ENCODE data around the gene PIK3CD. TPM values are rescaled to one million over a fixed set of nuclear protein-coding genes. Genes with fewer than 3 reads are reported as not detected.

PIK3CD gene
- total and polyA plus RNA-seq, 4 donors, result 5.2 to 21.0 (median 11.7) TPM

DNA sequence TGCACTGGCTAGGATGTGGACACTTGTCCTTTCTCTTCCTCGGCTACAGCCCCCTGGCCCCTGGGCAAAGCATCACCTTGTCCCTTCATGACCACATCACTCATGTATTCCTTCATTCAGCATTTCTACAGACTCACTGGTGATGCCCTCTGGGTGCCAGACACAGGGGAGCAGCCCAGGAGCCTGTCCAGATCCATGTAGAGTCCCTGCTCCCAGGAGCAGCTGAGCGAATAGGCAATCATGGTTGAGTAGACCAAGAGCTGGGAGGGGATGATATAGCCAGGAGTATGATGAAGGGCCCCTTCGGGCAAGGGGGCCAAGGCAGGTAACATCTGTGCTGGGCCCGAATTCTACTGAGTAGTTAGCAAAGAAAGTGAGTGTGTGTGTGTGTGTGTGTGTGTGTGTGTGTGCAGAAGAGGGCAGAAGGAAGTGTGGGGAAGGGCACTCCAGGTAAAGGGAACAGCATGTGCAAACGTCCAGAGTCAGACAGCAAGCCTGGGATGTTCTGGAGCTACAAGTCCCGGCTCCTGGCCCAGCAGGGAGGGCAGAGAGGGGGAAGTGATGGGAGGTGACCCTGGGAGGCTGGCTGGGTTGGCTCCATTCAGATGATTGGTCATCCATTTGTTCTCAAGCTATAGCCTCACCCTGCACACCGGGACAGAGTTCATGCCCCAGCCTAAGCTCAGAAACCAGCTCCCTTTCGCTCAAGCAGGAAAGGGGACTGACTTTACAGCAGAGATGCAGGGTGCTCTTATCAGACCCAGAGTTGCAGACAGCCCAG, 21.0 kb upstream of the PIK3CD start:
- no peak overlapping the region for H3K4me3 ChIP-seq (ENCODE audit: low read length in 2 of 2)
- no peaks in the 10 kb centered on the region for H3K9me3 ChIP-seq (ENCODE audit: control insufficient read depth, low read length)
- intact Hi-C loops (cut with DNase I), result no loop called here
- H3K27me3 ChIP-seq (ENCODE audit: control insufficient read depth in 1 of 2, insufficient read depth in 2 of 2, low read length in 1 of 2), result no peaks in the 10 kb centered on the region
- WGBS, 2 donors, result 87 to 89% methylated on average over 8 of the region's 8 CpGs
- H3K27ac ChIP-seq (ENCODE audit: low read depth in 1 of 2, low read length in 2 of 2), result no peak overlapping the region
- ATAC-seq (ENCODE audit: low FRiP score) (no peak), DNase-seq (no peak)
- no peaks in the 10 kb centered on the region for H3K4me1 ChIP-seq (ENCODE audit: control insufficient read depth in 1 of 2, insufficient read depth in 2 of 2, low read length in 2 of 2)
- no peaks in the 10 kb centered on the region for H3K36me3 ChIP-seq (ENCODE audit: control insufficient read depth in 1 of 2, insufficient read depth in 2 of 2, low read length in 1 of 2)

DNA sequence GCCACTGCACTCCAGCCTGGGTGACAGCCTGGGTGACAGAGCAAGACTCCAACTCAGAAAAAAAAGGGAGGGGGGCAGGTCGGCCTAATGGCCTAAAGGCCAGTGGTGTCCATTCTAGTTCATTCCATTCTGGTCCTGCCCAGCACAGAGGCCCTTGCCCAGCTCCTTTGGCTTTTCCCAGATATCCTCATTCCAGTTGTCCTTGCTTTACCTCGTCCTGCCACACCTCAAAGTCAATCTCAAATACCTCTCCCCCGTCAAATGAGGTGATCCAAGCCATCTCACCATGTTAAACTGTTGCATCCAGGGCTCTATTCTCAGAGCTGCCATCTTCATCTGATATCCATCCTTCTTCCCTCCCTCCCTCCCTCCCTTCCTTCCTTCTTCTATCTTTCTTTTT, 19.9 kb upstream of the PIK3CD start:
- ATAC-seq (ENCODE audit: low FRiP score) (no peak), DNase-seq (no peak)
- WGBS, 2 donors, result 95 to 97% methylated on average over 3 of the region's 3 CpGs
- H3K9me3 ChIP-seq (ENCODE audit: control insufficient read depth, low read length), result no peaks in the 10 kb centered on the region
- H3K27ac ChIP-seq (ENCODE audit: low read depth in 1 of 2, low read length in 2 of 2), result no peak overlapping the region
- H3K27me3 ChIP-seq (ENCODE audit: control insufficient read depth in 1 of 2, insufficient read depth in 2 of 2, low read length in 1 of 2), result no peaks in the 10 kb centered on the region
- no peaks in the 10 kb centered on the region for H3K36me3 ChIP-seq (ENCODE audit: control insufficient read depth in 1 of 2, insufficient read depth in 2 of 2, low read length in 1 of 2)
- intact Hi-C loops (cut with DNase I), result no loop called here
- no peaks in the 10 kb centered on the region for H3K4me1 ChIP-seq (ENCODE audit: control insufficient read depth in 1 of 2, insufficient read depth in 2 of 2, low read length in 2 of 2)
- H3K4me3 ChIP-seq (ENCODE audit: low read length in 2 of 2), result no peak overlapping the region

DNA sequence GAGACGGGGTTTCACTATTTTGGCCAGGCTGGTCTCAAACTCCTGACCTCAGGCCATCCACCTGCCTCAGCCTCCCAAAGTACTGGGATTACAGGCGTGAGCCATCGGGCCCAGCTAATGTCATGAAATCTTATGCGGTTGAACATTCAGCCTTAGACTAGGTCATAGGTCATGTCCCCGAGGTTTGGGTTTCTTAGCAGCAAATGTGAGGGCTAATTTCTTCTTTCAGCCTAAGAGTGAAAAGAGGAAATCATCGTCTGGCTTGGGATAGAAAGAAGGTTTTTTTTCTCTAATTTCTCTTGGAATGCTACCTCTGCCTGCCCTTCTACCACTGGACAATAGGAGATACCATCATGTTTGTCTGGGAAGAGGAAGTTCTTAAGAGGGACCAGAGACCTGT, 18.0 kb upstream of the PIK3CD start:
- Histone ChIP-seq H3K27me3 (ENCODE audit: control insufficient read depth in 1 of 2, insufficient read depth in 2 of 2, low read length in 1 of 2) (no peaks in the 10 kb centered on the region), H3K4me3 (ENCODE audit: low read length in 2 of 2) (no peak overlapping the region), H3K9me3 (ENCODE audit: control insufficient read depth, low read length) (no peaks in the 10 kb centered on the region), H3K4me1 (ENCODE audit: control insufficient read depth in 1 of 2, insufficient read depth in 2 of 2, low read length in 2 of 2) (no peaks in the 10 kb centered on the region), H3K27ac (ENCODE audit: low read depth in 1 of 2, low read length in 2 of 2) (no peak overlapping the region), H3K36me3 (ENCODE audit: control insufficient read depth in 1 of 2, insufficient read depth in 2 of 2, low read length in 1 of 2) (no peaks in the 10 kb centered on the region)
- ATAC-seq (ENCODE audit: low FRiP score) (no peak), DNase-seq (no peak)
- WGBS, 2 donors, result 89 to 90% methylated on average over 6 of the region's 6 CpGs
- intact Hi-C loops (cut with DNase I), result no loop called here

DNA sequence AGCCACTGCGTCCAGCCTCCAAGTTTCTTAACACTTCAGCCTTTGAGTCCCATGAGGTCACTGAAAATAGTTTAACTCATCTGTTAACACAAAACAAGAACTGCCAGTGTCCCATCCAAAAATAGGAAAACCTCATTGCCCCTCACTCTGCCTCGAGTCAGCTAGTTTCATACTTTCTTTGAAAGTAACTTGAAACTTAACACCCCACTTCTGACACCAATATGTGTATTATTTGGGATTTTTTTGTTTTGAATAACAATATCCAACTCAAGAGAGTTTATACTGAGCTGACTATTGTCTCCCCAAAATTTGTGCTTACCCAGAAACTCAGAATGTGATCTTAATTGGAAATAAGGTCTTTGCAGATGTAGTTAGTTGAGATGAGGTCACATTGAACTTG, 16.9 kb upstream of the PIK3CD start:
- 85 to 88% methylated on average over 2 of the region's 2 CpGs for WGBS, 2 donors
- no peak for ATAC-seq (ENCODE audit: low FRiP score)
- no peak overlapping the region for H3K4me3 ChIP-seq (ENCODE audit: low read length in 2 of 2)
- no peaks in the 10 kb centered on the region for H3K27me3 ChIP-seq (ENCODE audit: control insufficient read depth in 1 of 2, insufficient read depth in 2 of 2, low read length in 1 of 2)
- no peaks in the 10 kb centered on the region for H3K9me3 ChIP-seq (ENCODE audit: control insufficient read depth, low read length)
- no peaks in the 10 kb centered on the region for H3K4me1 ChIP-seq (ENCODE audit: control insufficient read depth in 1 of 2, insufficient read depth in 2 of 2, low read length in 2 of 2)
- no peaks in the 10 kb centered on the region for H3K36me3 ChIP-seq (ENCODE audit: control insufficient read depth in 1 of 2, insufficient read depth in 2 of 2, low read length in 1 of 2)
- intact Hi-C loops (cut with DNase I), result no loop called here
- no peak for DNase-seq
- H3K27ac ChIP-seq (ENCODE audit: low read depth in 1 of 2, low read length in 2 of 2), result no peak overlapping the region

DNA sequence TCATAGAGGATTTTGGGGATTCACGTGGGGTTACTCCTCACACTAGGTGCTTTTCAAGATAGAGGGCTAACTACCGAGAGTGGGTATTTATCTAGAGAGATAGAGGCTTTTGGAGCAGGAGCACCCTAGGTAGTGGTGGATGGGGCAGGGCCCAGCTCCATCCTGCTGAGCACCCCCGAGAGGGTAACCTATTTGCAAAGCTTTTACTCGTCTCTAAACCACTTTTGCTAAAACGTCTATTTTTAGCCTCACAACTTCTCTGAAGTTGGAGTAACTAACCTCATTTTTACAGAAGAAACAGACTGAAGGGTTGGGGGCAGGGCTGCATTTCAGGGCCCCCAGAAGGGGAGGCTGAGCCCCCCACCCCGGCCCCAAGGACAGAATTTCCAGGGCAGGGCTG, 12.3 kb upstream of the PIK3CD start:
- no peak for ATAC-seq (ENCODE audit: low FRiP score)

DNA sequence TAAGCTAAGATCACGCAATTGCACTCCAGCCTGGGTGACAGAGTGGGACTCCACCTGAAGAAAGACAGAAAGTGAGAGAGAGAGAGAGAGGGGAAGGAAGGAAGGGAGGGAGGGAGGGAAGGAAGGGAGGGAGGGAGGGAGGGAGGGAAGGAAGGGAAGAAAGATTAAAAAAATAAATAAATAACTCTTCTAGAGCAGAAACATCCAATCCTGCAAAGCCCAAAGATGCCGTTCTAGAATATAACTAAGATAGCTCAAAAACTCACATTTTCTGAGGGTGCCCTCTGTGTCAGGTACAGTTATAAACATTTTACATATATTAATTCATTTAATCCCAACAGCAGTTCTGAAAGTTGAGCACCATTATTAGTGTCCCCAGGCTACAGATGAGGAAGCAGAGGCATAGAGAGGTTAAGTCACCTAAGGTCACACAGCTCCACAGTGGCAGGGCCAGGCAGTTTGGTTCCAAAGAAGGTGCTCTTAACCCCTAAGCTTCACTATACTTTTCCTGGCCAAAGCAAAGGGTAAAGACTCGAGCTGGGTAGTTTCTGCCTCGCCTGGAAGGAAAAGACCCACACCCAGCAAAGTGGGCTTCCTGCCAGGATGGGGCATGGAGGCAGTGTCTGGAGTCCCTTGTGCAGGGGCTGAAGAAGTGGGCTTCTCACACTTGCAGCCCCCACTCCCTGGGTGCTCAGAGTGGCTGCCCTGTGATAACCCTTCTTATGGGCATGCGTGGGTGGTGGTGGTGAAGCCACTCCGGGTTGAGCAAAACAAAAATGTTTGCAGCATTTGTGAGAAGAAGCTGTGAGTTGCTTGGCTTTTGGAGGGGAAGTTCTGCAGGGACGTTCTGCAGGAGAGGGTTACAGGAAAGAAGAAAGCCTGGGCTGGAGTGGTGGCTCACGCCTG, 7.9 kb upstream of the PIK3CD start:
- 69% methylated on average over 8 of the region's 8 CpGs for WGBS, 2 donors
- Histone ChIP-seq H3K9me3 (ENCODE audit: control insufficient read depth, low read length) (no peaks in the 10 kb centered on the region), H3K4me1 (ENCODE audit: control insufficient read depth in 1 of 2, insufficient read depth in 2 of 2, low read length in 2 of 2) (no peaks in the 10 kb centered on the region), H3K4me3 (ENCODE audit: low read length in 2 of 2) (no peak overlapping the region), H3K36me3 (ENCODE audit: control insufficient read depth in 1 of 2, insufficient read depth in 2 of 2, low read length in 1 of 2) (no peaks in the 10 kb centered on the region), H3K27me3 (ENCODE audit: control insufficient read depth in 1 of 2, insufficient read depth in 2 of 2, low read length in 1 of 2) (no peaks in the 10 kb centered on the region), H3K27ac (ENCODE audit: low read depth in 1 of 2, low read length in 2 of 2) (no peak overlapping the region)
- DNase-seq, result no peak
- no peak for ATAC-seq (ENCODE audit: low FRiP score)
- intact Hi-C loops (cut with DNase I), result no loop called here

More for the DNA sequence above, 12.3 kb upstream of the PIK3CD start:
- WGBS, 2 donors, result 64 to 65% methylated on average over 6 of the region's 6 CpGs
- H3K36me3 ChIP-seq (ENCODE audit: control insufficient read depth in 1 of 2, insufficient read depth in 2 of 2, low read length in 1 of 2), result no peaks in the 10 kb centered on the region
- no peak overlapping the region for H3K4me3 ChIP-seq (ENCODE audit: low read length in 2 of 2)
- no peaks in the 10 kb centered on the region for H3K4me1 ChIP-seq (ENCODE audit: control insufficient read depth in 1 of 2, insufficient read depth in 2 of 2, low read length in 2 of 2)
- intact Hi-C loops (cut with DNase I), result no loop called here
- no peaks in the 10 kb centered on the region for H3K9me3 ChIP-seq (ENCODE audit: control insufficient read depth, low read length)
- DNase-seq, result no peak
- no peak overlapping the region for H3K27ac ChIP-seq (ENCODE audit: low read depth in 1 of 2, low read length in 2 of 2)
- no peaks in the 10 kb centered on the region for H3K27me3 ChIP-seq (ENCODE audit: control insufficient read depth in 1 of 2, insufficient read depth in 2 of 2, low read length in 1 of 2)

DNA sequence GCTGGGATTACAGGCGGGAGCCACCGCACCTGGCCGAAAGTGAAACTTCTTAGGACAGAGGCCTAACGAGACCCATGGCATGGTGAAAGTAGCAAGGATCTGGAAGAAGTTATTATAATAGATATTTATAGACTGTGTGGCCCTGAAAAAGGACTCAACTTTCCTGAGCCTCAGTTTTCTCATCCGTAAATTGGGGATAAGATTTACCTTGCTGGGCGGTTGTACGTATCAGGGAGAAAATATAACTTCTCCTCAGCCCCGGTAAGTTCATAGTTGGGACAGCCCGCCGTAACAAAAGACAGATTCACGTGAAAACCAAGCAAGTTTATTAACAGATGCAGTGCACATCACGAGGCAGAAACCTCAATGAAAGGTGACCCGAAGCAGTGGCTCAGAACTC, 5.5 kb upstream of the PIK3CD start:
- H3K27me3 ChIP-seq (ENCODE audit: control insufficient read depth in 1 of 2, insufficient read depth in 2 of 2, low read length in 1 of 2), result no peaks in the 10 kb centered on the region
- H3K36me3 ChIP-seq (ENCODE audit: control insufficient read depth in 1 of 2, insufficient read depth in 2 of 2, low read length in 1 of 2), result no peaks in the 10 kb centered on the region
- no peak for ATAC-seq (ENCODE audit: low FRiP score)
- intact Hi-C loops (cut with DNase I), result no loop called here
- WGBS, 2 donors, result 93 to 94% methylated on average over 13 of the region's 13 CpGs
- H3K4me3 ChIP-seq (ENCODE audit: low read length in 2 of 2), result no peak overlapping the region
- H3K4me1 ChIP-seq (ENCODE audit: control insufficient read depth in 1 of 2, insufficient read depth in 2 of 2, low read length in 2 of 2), result no peaks in the 10 kb centered on the region
- no peak for DNase-seq
- no peak overlapping the region for H3K27ac ChIP-seq (ENCODE audit: low read depth in 1 of 2, low read length in 2 of 2)
- no peaks in the 10 kb centered on the region for H3K9me3 ChIP-seq (ENCODE audit: control insufficient read depth, low read length)

DNA sequence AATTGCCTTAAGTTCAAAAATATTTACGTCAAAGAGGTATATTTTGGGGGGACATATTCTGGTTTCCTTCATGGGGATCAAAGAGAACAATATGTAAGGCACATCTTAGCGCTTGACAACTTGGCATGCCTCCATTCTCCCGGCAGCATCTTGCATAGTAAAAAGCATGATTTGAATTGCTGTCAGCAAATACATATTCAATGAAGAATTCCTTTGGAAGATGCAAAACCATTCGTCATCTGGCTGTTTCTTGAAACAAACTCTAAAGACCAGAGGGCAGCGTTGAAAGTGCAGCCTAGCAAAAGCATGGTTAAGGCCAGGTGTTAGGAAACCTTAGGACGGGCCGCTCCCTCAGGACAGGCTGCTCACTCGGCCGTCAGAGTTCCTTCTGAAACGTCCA, 3.4 kb upstream of the PIK3CD start:
- ATAC-seq (ENCODE audit: low FRiP score) (no peak), DNase-seq (no peak)
- Histone ChIP-seq H3K27ac (ENCODE audit: low read depth in 1 of 2, low read length in 2 of 2) (no peak overlapping the region), H3K4me3 (ENCODE audit: low read length in 2 of 2) (no peak overlapping the region), H3K27me3 (ENCODE audit: control insufficient read depth in 1 of 2, insufficient read depth in 2 of 2, low read length in 1 of 2) (no peaks in the 10 kb centered on the region), H3K4me1 (ENCODE audit: control insufficient read depth in 1 of 2, insufficient read depth in 2 of 2, low read length in 2 of 2) (no peaks in the 10 kb centered on the region), H3K36me3 (ENCODE audit: control insufficient read depth in 1 of 2, insufficient read depth in 2 of 2, low read length in 1 of 2) (no peaks in the 10 kb centered on the region), H3K9me3 (ENCODE audit: control insufficient read depth, low read length) (no peaks in the 10 kb centered on the region)
- 77 to 80% methylated on average over 10 of the region's 10 CpGs for WGBS, 2 donors
- intact Hi-C loops (cut with DNase I), result no loop called here

DNA sequence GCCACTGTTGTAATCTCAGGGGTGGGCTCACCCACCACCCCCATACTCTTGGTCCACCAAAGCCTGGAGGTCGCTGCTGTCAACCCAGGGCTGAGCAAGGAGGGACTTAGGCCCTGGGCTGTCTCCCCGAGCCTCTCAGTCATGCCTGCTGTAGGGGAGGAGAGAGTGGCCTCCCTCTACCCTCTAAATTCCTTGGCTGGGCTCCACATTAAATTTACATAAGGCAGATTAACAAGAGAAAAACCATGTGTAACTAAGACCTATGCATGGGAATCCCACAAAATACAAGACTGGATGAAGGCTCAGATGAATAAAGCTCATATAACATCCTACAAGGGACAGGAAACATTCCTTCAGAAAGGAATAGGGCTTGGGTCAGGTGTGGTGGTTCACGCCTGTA, 1.8 kb upstream of the PIK3CD start:
- Histone ChIP-seq H3K36me3 (ENCODE audit: control insufficient read depth in 1 of 2, insufficient read depth in 2 of 2, low read length in 1 of 2) (no peaks in the 10 kb centered on the region), H3K27me3 (ENCODE audit: control insufficient read depth in 1 of 2, insufficient read depth in 2 of 2, low read length in 1 of 2) (no peaks in the 10 kb centered on the region), H3K27ac (ENCODE audit: low read depth in 1 of 2, low read length in 2 of 2) (no peak overlapping the region), H3K9me3 (ENCODE audit: control insufficient read depth, low read length) (no peaks in the 10 kb centered on the region), H3K4me3 (ENCODE audit: low read length in 2 of 2) (no peak overlapping the region), H3K4me1 (ENCODE audit: control insufficient read depth in 1 of 2, insufficient read depth in 2 of 2, low read length in 2 of 2) (no peaks in the 10 kb centered on the region)
- no peak for ATAC-seq (ENCODE audit: low FRiP score)
- WGBS, 2 donors, result 91 to 94% methylated on average over 3 of the region's 3 CpGs
- intact Hi-C loops (cut with DNase I), result no loop called here
- no peak for DNase-seq
